Measurements from ENCODE around the gene SULT4A1.
A peak's percentile ranks its signal among the peaks of the same experiment; 100 is the strongest.

Gene SULT4A1

GRCh38 chr22:43827003-43827735, 35.1 kb downstream of the SULT4A1 start:
- no peak for DNase-seq

- DNase-seq = no peak
Measured at GRCh38 chr22:43826142-43827002, 35.9 kb downstream of the SULT4A1 start.

DNA sequence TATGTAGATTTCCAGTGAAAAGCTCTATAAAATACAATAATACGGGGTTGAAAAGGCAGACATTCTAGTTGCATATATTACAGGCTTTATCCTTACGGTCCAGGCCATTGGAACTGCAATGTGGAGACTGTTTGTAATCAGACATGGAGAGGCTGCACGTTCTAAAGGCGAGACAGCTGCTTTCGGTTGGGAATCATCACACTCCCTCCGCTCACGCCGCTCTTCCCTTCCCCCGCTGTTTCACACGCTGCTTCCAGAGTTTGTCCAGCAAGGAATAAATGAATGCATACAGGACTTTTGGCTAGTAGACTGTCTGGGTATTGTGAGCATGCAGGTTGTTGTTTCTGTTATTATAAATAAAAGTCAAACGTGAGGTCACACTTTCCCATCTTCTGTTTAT, 36.7 kb downstream of the SULT4A1 start:
- DNase-seq = no peak

DNA sequence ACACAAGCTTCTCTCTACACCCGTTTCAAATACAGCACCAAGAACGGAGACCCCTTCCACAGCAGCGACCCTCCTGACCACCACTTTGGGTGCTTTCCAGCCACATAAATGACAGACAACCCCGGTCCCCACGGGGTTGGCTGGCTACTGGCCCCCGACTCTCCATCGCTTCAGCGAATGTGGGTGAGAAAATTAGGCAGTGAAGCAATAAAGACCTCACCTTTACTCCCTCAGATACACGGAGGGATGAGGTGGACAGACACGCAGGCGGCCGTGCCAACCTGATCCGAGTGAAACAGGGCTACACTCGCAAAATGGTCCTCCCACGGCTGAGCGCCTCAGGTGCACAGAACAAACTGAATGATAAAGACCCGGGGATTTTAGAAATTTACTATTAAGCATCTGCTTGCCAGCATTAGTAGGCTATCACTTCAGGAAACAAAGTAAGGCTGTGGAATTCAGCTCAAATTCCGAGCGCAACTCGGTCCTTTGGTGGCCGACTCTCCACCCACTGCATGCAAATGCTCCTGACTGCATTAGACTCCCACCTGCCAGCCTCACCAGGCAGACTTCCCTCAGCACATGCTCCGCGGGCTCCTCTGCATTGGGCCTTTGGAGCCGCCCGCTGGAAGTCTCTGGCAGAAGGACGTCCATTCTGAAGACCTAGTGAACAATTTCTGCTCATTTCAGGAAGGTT, 37.4 kb downstream of the SULT4A1 start:
- no peak for DNase-seq

DNA sequence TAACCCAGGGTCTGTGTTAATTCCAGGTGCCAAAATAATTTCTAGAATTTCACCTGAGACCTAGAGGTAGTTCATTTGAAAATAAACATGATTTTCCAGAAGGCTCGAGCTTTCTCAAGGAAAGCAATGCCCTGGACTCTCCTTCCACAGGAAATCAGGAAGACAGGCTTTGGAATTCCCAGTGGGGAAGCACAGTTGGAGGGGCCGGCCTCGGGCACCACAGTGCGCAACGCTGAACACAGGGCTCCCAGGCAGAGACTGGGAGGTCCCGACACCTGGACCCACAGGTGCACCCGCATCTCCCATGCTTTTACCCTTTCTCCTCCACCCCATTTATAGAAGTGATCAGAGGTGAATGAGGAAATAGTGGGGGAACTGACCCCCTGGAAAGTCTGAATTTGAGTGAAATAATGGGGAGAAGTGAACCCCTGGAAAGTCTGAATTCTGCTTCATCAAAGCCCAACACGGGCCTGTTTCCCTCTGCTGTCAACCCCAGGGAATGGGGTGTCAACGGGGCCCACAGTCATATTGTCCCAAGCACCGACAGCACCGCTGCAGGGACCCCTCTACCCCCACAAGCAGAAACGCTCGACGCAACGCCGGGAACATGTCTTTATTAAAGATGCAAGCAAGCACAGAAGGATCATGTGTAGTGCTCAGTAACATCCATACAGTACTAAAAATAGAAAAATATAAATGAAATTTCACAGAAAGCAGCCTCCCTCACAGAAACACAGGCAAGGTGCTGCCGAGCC, 38.2 kb downstream of the SULT4A1 start:
- DNase-seq = no peak

DNA sequence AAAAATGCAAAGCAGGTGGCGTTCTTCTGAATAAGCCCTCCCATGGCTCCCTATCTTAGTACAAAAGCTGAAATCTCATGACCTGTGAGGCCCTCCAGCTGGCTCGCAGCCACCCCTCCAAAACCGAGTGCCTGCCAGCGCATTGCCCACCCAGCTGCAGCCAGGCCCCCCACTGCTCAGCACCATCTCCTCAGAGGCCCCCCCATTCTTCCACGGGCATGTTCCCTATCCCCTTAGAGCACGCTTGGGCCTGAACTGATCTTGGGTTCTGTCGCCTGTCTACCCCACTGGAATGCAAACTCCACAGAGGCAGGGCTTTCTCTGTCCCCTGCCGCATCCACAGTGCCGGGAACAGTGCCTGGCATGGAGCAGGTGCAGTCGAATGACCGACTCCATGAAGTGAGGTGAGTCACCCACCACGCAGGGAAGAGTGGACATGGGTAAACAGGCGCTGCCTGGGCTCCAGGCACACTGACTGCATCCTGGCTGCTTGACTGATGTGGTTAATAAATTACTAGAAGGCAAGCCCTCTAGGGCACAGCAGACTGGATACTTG, 38.9 kb downstream of the SULT4A1 start:
- no peak for DNase-seq

- no peak for DNase-seq
Measured at GRCh38 chr22:43821606-43822425, 40.5 kb downstream of the SULT4A1 start.

DNA sequence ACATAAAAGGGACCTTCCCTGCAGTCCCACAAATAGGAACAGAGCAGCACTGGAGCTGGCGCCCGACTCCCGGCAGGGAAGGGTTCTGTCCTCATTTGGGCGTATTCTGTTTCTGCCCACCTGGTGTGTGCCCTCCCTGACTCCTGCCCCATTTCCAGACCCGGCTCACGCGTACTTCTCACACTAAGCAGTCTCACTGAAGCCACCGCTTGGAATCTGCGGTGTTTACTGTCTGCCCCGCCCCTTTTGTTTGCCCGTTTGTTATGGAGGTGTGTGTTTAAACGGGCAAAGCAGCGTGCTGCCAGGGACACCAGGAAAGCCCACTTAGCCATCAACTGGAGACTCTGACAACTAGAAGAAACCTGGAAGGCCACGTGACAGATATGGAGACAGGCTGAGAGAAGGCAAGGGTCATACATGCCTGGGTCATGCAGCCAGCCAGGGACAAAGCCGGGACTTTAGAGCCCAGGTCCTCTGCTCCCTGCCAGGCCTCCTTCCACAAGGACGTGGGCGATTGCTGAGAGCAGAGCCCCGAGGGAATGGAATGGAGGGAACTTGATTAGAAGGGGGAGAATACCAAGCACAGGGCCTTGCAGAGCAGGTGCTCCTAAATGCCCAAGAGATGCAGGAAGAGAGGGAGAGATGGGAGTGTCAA, 41.5 kb downstream of the SULT4A1 start:
- DNase-seq = no peak

DNA sequence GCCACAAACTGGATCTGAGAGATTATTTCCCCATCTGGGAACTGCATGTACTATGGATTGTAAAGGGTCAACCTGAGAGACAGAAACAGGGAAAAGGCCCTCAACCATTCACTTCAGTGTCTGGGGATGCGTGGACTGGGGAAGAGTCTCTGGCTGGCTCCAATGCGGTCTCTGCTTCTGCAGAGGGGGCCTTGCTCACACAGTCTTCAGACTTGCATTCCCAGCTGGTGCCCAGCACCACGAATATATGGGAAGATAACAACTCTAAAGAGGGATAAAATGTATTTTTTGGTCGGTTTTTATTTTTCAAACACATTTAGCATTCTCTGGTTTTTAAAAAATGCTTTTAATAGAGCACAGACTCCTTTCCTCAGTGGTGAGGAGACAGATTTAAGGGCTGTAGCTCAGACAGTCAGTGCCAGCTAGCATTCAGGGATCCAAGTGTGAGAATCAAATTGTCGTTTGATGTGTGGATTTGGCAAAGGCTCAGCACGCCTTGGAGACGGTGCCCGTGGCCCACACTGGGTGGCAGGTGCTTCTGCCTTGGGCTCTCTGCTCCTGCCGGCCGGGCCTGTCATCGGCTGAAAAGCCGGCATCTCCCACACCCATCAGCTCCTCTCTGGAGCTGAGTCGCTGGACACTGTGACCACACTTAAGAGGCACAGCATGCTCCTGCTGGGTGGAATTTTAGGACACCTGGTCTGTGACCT, 42.2 kb downstream of the SULT4A1 start:
- DNase-seq = no peak

DNA sequence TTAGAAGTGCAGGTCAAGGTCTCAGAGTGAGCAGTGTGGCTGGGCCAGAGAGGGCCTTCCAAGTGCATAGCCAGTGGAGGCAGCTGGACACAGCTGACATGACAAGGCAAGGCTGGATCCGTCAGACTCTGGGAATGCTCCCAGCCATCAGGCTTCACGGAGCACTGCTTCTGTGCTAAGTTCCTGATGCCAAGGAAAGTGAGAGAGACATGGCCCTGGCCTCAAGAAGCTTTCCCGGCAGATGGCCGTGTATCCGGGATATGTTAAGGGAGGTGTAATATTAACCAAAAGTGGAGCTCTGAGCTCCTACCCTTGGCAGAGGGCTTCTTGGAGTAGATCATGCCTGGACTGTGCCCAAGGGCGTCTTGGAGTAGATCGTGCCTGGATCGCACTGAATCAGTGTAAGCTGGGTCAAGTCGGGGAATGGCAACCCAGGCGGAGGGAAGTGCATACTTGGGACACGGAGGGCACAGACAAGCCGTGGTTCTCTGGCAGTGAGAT, 42.8 kb downstream of the SULT4A1 start:
- no peak for DNase-seq

GRCh38 chr22:43818981-43819380, 43.3 kb downstream of the SULT4A1 start:
- DNase-seq = no peak

DNA sequence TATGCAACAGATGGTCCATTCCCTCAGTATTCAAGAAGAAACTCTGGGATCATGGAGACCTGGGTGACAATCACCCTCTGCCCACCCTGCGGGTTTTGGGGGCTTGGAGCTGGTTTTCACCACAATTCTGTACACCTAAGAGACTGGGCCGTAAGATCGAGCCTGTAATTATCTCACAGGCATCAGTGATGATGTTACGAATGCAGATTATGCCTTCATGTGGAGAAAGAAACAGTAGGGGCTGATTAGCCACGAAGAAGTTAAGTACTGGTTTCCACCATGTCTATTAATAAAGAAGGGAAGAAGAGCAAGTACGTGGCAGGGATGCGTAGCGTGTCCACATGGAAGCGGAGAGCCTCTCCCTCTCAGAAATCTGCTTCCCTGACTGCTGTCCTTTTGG, 44.9 kb downstream of the SULT4A1 start:
- no peak for DNase-seq

DNA sequence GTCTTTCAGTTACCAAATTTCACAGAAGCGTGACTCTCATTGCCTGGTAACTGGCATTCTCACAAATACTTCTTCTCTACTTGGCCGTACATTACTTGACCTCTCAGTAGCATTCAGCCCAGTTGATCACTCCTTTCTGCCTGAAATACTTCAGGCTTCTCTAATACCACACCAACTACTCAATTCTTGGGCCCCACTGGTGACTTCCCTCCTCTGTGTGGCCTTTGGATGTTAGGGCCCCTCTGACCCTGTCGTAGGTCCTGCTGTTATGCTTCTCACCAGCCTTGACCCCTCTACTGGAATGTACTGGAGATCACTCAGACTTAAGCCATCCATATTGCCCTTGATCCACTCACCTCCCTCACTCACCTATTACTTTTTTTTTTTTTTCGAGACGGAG, 48.0 kb downstream of the SULT4A1 start:
- DNase-seq = no peak

- DNase-seq = no peak
Measured at GRCh38 chr22:43812890-43813289, 49.4 kb downstream of the SULT4A1 start.

DNA sequence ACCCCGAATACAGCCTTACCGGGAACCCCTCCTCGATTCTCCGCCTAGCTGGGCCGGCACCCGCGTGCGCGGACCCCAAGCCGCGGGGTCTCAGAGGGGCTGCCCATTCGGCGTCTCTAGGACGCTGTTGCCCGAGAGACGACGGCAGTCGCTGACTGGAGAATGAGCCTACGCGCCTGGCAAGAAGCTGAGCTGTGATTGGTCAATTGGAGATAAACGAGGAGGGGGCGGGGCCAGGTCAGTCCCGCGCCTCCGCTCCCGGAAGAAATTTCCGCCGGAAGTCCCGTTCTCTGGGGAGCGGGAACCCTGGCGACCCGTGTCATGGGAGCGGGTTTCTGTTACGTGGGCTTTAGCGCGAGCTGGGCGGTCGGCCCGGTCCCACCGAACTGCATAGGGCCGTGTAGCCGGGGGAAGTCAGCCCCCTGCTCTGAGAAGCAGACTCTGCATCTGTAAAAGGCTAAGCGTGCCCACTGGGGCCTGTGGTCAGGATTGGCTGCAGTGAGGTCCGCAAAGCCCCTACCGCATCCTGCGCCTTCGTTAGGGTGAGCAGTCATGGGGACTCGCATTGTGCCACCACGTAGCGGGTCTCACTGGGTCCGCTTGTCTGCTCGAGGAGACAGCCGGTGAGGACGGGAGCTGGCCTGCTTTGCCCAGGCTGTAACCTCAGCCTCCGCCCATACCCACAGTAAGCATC, 50.0 kb downstream of the SULT4A1 start, which contains the start of gene EFCAB6:
Gene EFCAB6, minus strand, starts transcription at position 157 of the 694 bp plus-strand sequence. CDS start 29,987 bp downstream, outside the sequence.
- peak; percentile 58 for DNase-seq

DNA sequence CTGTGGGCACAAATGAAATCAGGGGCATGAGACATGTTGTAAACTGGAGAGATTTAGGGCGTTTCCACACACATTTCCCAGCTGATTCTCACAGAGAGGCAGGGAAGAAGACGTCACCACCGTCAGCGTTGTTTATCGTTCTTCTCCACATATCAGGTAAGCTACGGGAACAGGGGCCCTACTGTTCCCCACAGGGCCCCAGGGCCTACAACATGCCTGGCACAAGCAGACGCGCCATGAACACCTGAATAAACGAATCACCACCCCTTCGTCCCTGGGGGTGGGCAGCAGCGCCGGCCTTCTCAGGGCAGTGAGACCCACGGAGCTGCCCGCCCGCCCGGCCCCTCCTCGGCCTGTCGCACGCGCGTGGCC, 50.5 kb downstream of the SULT4A1 start:
- DNase-seq = no peak

DNA sequence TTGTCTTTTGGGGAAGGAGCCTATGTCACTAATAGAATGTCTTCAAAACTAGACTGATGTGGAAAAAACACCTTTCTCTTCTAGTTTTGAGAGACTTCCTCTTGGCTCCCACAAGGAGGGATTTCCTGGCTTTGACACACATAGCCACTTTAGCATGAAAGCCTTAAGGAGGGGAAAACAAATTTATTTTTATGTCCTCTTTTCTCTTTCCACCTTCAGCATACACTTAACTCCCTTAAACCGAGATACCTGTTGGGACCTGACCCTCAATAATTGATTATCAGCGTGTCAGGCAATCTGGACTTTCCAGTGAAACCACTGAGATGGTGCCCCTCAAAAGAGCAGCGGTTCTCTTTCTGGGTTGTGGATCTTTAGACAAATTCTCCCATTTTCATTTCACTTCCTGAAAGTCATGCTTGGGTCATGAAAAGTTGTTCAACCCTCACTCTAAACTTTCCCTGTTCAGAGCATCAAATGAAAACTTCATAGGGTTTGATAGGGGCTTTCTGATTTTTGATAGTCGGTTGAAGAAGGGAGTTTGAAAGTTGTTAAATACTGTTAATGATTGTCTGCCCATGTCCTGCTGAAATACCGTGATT, 59.3 kb downstream of the SULT4A1 start:
- no peak for DNase-seq

GRCh38 chr22:43800970-43801369, 61.3 kb downstream of the SULT4A1 start:
- DNase-seq = no peak

GRCh38 chr22:43798492-43798891, 63.8 kb downstream of the SULT4A1 start:
- no peak for DNase-seq

All from 8988T (cell line).